IPS DF 6.9 (cell line): Measurements from ENCODE around the gene TMEM120A.
A peak's percentile ranks its signal among the peaks of the same experiment; 100 is the strongest.
"Not testable (repeated sequence)": the region's sequence is repeated elsewhere in the genome, so short reads cannot be mapped to it uniquely, and the experiment has no call there.

Experiments
- DNase-seq: peaks from one replicate; pipeline ENCODE4 v3.0.0-alpha.2; 2013; ENCODE audit warnings: low read depth, low spot score
- H3K27ac ChIP-seq: one replicate; pipeline ENCODE4 v1.5.1; 2013; ENCODE audit warnings: low read length, control low read depth
- H3K27me3 ChIP-seq: 2 replicates; pipeline ENCODE4 v1.6.1; 2013; ENCODE audit warnings: mild to moderate bottlenecking, low read length; ENCODE audit not compliant: control insufficient read depth, insufficient read depth
- H3K36me3 ChIP-seq: 2 replicates; pipeline ENCODE4 v1.6.1; 2013; ENCODE audit warnings: low read length; ENCODE audit not compliant: control insufficient read depth, insufficient read depth
- H3K4me1 ChIP-seq: 2 replicates; pipeline ENCODE4 v1.6.1; 2013; ENCODE audit warnings: low read length; ENCODE audit not compliant: control insufficient read depth, insufficient read depth
- H3K4me3 ChIP-seq: 2 replicates; pipeline ENCODE4 v1.5.1; 2013; ENCODE audit warnings: mild to moderate bottlenecking, low read length
- H3K9me3 ChIP-seq: 2 replicates; pipeline ENCODE4 v1.6.1; 2013; ENCODE audit warnings: low read length, inconsistent platforms; ENCODE audit not compliant: control insufficient read depth, insufficient read depth
- WGBS: extraction: QIAGEN DNeasy Blood & Tissue Kit; methylation state at CpG from one replicate; pipeline ENCODE4 v1.1.7; 2013; ENCODE audit warnings: mixed read lengths, missing lambda C conversion rate; ENCODE audit not compliant: insufficient read length, insufficient coverage; 5-methylcytosine and 5-hydroxymethylcytosine counted together

TMEM120A gene

GRCh38 chr7:75994388-75995051, at the start of gene TMEM120A:
TMEM120A (minus strand) TSS chr7:75994595; CDS start chr7:75994570, 25 bp downstream.
- Histone ChIP-seq H3K4me1 (peaks cover 9% of the 10 kb centered on the region), H3K27me3 (no peaks in the 10 kb centered on the region), H3K9me3 (no peaks in the 10 kb centered on the region), H3K36me3 (no peaks in the 10 kb centered on the region), H3K4me3 (peak within 1 kb of the TSS; percentile 47), H3K27ac (no peak within 1 kb of the TSS)
- no CpG with 5 or more reads among the region's 51 CpGs for WGBS
- peak; percentile 75 for DNase-seq

- H3K4me3 ChIP-seq: no peak overlapping the region
- H3K27ac ChIP-seq: no peak overlapping the region
- no CpG with 5 or more reads among the region's 6 CpGs for WGBS
- H3K36me3 ChIP-seq: no peaks in the 10 kb centered on the region
- no peaks in the 10 kb centered on the region for H3K27me3 ChIP-seq
- H3K9me3 ChIP-seq: no peaks in the 10 kb centered on the region
- DNase-seq: no peak
- no peaks in the 10 kb centered on the region for H3K4me1 ChIP-seq
Measured at GRCh38 chr7:76040126-76040525, 45.7 kb upstream of the TMEM120A start.

- no peak for DNase-seq
- H3K4me1 ChIP-seq: no peaks in the 10 kb centered on the region
- H3K4me3 ChIP-seq: no peak overlapping the region
- no peak overlapping the region for H3K27ac ChIP-seq
- no peaks in the 10 kb centered on the region for H3K27me3 ChIP-seq
- H3K9me3 ChIP-seq: no peaks in the 10 kb centered on the region
- H3K36me3 ChIP-seq: no peaks in the 10 kb centered on the region
- no CpG with 5 or more reads among the region's 5 CpGs for WGBS
Measured at GRCh38 chr7:76037310-76037709, 42.9 kb upstream of the TMEM120A start.

GRCh38 chr7:76031964-76032363, 37.6 kb upstream of the TMEM120A start:
- H3K27me3 ChIP-seq: no peaks in the 10 kb centered on the region
- WGBS: no CpG with 5 or more reads among the region's 1 CpG
- no peaks in the 10 kb centered on the region for H3K4me1 ChIP-seq
- H3K4me3 ChIP-seq: no peak overlapping the region
- peaks cover 4% of the 10 kb centered on the region; the same call in 1 of the 2 replicates for H3K36me3 ChIP-seq
- no peak for DNase-seq
- no peaks in the 10 kb centered on the region for H3K9me3 ChIP-seq
- no peak overlapping the region for H3K27ac ChIP-seq

- DNase-seq, H3K36me3 ChIP-seq, H3K27ac ChIP-seq, H3K9me3 ChIP-seq, H3K4me1 ChIP-seq, H3K4me3 ChIP-seq, H3K27me3 ChIP-seq: not testable (repeated sequence)
- WGBS: no CpG with 5 or more reads among the region's 7 CpGs
Measured at GRCh38 chr7:76029682-76030081, 35.3 kb upstream of the TMEM120A start.

- no peaks in the 10 kb centered on the region for H3K9me3 ChIP-seq
- WGBS: no CpG with 5 or more reads among the region's 4 CpGs
Measured at GRCh38 chr7:76023002-76023401, 28.6 kb upstream of the TMEM120A start.

GRCh38 chr7:76022026-76022780, 27.8 kb upstream of the TMEM120A start:
- no peak for DNase-seq
- Histone ChIP-seq H3K27ac (no peak overlapping the region), H3K36me3 (no peaks in the 10 kb centered on the region; the same call in 1 of the 2 replicates), H3K4me3 (no peak overlapping the region), H3K27me3 (no peaks in the 10 kb centered on the region), H3K9me3 (no peaks in the 10 kb centered on the region), H3K4me1 (no peaks in the 10 kb centered on the region)
- no CpG with 5 or more reads among the region's 7 CpGs for WGBS

More at GRCh38 chr7:76023002-76023401, 28.6 kb upstream of the TMEM120A start:
- no peaks in the 10 kb centered on the region for H3K27me3 ChIP-seq
- H3K36me3 ChIP-seq: no peaks in the 10 kb centered on the region; the same call in 1 of the 2 replicates
- no peaks in the 10 kb centered on the region for H3K4me1 ChIP-seq
- no peak overlapping the region for H3K27ac ChIP-seq
- no peak for DNase-seq
- no peak overlapping the region for H3K4me3 ChIP-seq

GRCh38 chr7:76020031-76020714, 25.8 kb upstream of the TMEM120A start:
- Histone ChIP-seq H3K36me3 (no peaks in the 10 kb centered on the region; the same call in 1 of the 2 replicates), H3K27me3 (no peaks in the 10 kb centered on the region), H3K9me3 (no peaks in the 10 kb centered on the region), H3K4me1 (no peaks in the 10 kb centered on the region), H3K27ac (no peak overlapping the region), H3K4me3 (no peak overlapping the region)
- WGBS: no CpG with 5 or more reads among the region's 6 CpGs
- DNase-seq: peak; percentile 37

- WGBS: no CpG with 5 or more reads among the region's 4 CpGs
- H3K27ac ChIP-seq, H3K36me3 ChIP-seq, DNase-seq, H3K4me1 ChIP-seq, H3K9me3 ChIP-seq, H3K27me3 ChIP-seq, H3K4me3 ChIP-seq: not testable (repeated sequence)
Measured at GRCh38 chr7:76018520-76018919, 24.1 kb upstream of the TMEM120A start.

- Histone ChIP-seq H3K36me3 (no peaks in the 10 kb centered on the region; the same call in 1 of the 2 replicates), H3K4me3 (no peak overlapping the region), H3K27me3 (no peaks in the 10 kb centered on the region), H3K27ac (no peak overlapping the region), H3K4me1 (no peaks in the 10 kb centered on the region), H3K9me3 (no peaks in the 10 kb centered on the region)
- DNase-seq: no peak
- 100% methylated on average over 3 of the region's 13 CpGs for WGBS
Measured at GRCh38 chr7:76016191-76016947, 22.0 kb upstream of the TMEM120A start.
